SK-N-SH treated with all-trans-retinoic acid at 6 μM for 48 hours (cell line): ENCODE data around the gene CHD3.

Source experiments
- ATAC-seq: fragments of 200-7000 bp; cut with Tn5 transposase; 3 replicates; pipeline ENCODE4 v1.9.1; 2020; ENCODE audit warnings: mild to moderate bottlenecking, moderate library complexity
- ARNTL ChIP-seq: fragments of 450-650 bp; formaldehyde crosslinking; IDR thresholded peaks from 2 replicates; pipeline ENCODE4 v1.5.0; 2020; ENCODE audit warnings: low read depth, mild to moderate bottlenecking, moderate library complexity, borderline replicate concordance
- BACH2 ChIP-seq: fragments of 250-450 bp; sonication (Bioruptor Pico); IDR thresholded peaks from 2 replicates; pipeline ENCODE4 v1.9.0; 2021; ENCODE audit warnings: mild to moderate bottlenecking, borderline replicate concordance
- ESRRG ChIP-seq: fragments of 250-450 bp; sonication (Bioruptor Pico); IDR thresholded peaks from 2 replicates; pipeline ENCODE4 v1.6.1; 2021; ENCODE audit warnings: mild to moderate bottlenecking
- ISL1 ChIP-seq: fragments of 250-450 bp; sonication (Bioruptor Pico); IDR thresholded peaks from 2 replicates; pipeline ENCODE4 v2.1.2; 2022; ENCODE audit warnings: mild to moderate bottlenecking, moderate library complexity
- PPARA ChIP-seq: fragments of 250-450 bp; sonication (Bioruptor Pico); IDR thresholded peaks from 2 replicates; pipeline ENCODE4 v1.5.0; 2020; ENCODE audit warnings: mild to moderate bottlenecking, borderline replicate concordance
- RARB ChIP-seq: fragments of 250-450 bp; sonication (Bioruptor Pico); IDR thresholded peaks from 2 replicates; pipeline ENCODE4 v1.8.0; 2021; ENCODE audit warnings: mild to moderate bottlenecking, moderate library complexity
- SNAI2 ChIP-seq: fragments of 250-450 bp; sonication (Bioruptor Pico); IDR thresholded peaks from 2 replicates; pipeline ENCODE4 v1.5.0; 2020; ENCODE audit warnings: mild to moderate bottlenecking, moderate library complexity
- TCF4 ChIP-seq: fragments of 250-450 bp; sonication (Bioruptor Pico); IDR thresholded peaks from 2 replicates; pipeline ENCODE4 v1.8.0; 2021; ENCODE audit warnings: mild to moderate bottlenecking, moderate library complexity, borderline replicate concordance
- ZC3H10 ChIP-seq: fragments of 250-450 bp; sonication (Bioruptor Pico); IDR thresholded peaks from 2 replicates; pipeline ENCODE4 v1.5.1; 2021; ENCODE audit warnings: mild to moderate bottlenecking, moderate library complexity
- ZFP30 ChIP-seq: fragments of 450-650 bp; formaldehyde crosslinking; IDR thresholded peaks from 2 replicates; pipeline ENCODE4 v1.5.0; 2022; ENCODE audit warnings: mild to moderate bottlenecking, moderate library complexity
- ZNF565 ChIP-seq: fragments of 450-650 bp; formaldehyde crosslinking; conservative IDR thresholded peaks from 2 replicates; pipeline ENCODE4 v1.5.0; 2020; ENCODE audit warnings: low read depth, mild to moderate bottlenecking, moderate library complexity
- ZNF70 ChIP-seq: fragments of 450-650 bp; formaldehyde crosslinking; IDR thresholded peaks from 2 replicates; pipeline ENCODE4 v1.5.0; 2020; ENCODE audit warnings: mild to moderate bottlenecking, moderate library complexity
- TF ChIP-seq, protein P1 (sequence below): fragments of 250-450 bp; sonication (Bioruptor Pico); IDR thresholded peaks from 2 replicates; pipeline ENCODE4 v1.8.0; 2021; ENCODE audit warnings: low read depth, mild to moderate bottlenecking, moderate library complexity, borderline replicate concordance
- TF ChIP-seq, protein P2 (sequence below): fragments of 250-450 bp; sonication (Bioruptor Pico); IDR thresholded peaks from 2 replicates; pipeline ENCODE4 v1.5.0; 2020; ENCODE audit warnings: mild to moderate bottlenecking, moderate library complexity
- TF ChIP-seq, protein P3 (sequence below): fragments of 250-450 bp; sonication (Bioruptor Pico); IDR thresholded peaks from 2 replicates; pipeline ENCODE4 v1.5.1; 2020; ENCODE audit warnings: low read depth, mild to moderate bottlenecking, moderate library complexity
- TF ChIP-seq, protein P4 (sequence below): fragments of 250-450 bp; sonication (Bioruptor Pico); IDR thresholded peaks from 2 replicates; pipeline ENCODE4 v1.8.0; 2020; ENCODE audit warnings: mild to moderate bottlenecking, moderate library complexity, borderline replicate concordance

Gene CHD3

DNA sequence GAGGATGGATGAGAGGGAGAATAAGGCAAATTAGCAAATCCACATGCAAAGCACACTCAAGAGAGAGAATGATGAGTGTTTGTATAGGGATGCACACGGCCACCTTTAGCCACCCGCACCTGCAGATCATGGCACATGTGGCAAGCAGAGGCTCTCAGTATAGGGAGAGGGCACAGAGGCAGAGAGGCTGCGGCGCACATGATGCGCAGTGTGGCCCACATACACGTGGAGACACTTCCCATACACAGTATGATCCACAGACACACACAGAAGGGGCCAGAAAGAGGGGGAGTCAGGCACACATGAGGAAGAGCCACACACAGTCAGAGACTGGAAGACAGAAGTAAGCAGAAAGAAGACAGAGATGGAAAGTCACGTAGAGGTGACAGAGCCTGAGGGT is 6.5 kb upstream of the CHD3 start:
- TF ChIP-seq RARB (CRISPR knock-in tag) (no peak), ZNF70 (no peak), PPARA (CRISPR knock-in tag) (no peak)
- TF ChIP-seq, protein P1, sequence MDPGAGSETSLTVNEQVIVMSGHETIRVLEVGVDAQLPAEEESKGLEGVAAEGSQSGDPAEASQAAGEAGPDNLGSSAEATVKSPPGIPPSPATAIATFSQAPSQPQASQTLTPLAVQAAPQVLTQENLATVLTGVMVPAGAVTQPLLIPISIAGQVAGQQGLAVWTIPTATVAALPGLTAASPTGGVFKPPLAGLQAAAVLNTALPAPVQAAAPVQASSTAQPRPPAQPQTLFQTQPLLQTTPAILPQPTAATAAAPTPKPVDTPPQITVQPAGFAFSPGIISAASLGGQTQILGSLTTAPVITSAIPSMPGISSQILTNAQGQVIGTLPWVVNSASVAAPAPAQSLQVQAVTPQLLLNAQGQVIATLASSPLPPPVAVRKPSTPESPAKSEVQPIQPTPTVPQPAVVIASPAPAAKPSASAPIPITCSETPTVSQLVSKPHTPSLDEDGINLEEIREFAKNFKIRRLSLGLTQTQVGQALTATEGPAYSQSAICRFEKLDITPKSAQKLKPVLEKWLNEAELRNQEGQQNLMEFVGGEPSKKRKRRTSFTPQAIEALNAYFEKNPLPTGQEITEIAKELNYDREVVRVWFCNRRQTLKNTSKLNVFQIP (CRISPR knock-in tag), result no peak
- no peak for ATAC-seq

DNA sequence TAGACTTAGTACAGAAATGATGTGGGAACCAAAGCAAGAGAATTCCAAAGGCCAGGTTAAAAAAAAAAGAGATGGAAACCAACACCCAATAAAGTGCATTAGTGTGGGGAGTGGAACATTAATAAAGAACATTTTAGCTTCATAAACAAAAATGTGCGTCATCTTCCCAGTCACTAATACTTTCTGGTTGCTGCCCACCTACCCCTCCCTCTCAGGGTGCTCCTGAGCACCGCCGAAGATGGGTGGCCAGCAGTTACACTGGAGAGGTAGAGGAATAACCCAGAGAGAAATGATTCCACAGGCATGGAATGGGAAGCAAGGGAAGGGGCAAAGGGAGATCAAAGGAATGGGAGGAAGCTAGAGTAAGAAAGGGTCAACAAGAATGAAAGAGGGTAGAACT is 6.0 kb upstream of the CHD3 start:
- TF ChIP-seq, protein P2, sequence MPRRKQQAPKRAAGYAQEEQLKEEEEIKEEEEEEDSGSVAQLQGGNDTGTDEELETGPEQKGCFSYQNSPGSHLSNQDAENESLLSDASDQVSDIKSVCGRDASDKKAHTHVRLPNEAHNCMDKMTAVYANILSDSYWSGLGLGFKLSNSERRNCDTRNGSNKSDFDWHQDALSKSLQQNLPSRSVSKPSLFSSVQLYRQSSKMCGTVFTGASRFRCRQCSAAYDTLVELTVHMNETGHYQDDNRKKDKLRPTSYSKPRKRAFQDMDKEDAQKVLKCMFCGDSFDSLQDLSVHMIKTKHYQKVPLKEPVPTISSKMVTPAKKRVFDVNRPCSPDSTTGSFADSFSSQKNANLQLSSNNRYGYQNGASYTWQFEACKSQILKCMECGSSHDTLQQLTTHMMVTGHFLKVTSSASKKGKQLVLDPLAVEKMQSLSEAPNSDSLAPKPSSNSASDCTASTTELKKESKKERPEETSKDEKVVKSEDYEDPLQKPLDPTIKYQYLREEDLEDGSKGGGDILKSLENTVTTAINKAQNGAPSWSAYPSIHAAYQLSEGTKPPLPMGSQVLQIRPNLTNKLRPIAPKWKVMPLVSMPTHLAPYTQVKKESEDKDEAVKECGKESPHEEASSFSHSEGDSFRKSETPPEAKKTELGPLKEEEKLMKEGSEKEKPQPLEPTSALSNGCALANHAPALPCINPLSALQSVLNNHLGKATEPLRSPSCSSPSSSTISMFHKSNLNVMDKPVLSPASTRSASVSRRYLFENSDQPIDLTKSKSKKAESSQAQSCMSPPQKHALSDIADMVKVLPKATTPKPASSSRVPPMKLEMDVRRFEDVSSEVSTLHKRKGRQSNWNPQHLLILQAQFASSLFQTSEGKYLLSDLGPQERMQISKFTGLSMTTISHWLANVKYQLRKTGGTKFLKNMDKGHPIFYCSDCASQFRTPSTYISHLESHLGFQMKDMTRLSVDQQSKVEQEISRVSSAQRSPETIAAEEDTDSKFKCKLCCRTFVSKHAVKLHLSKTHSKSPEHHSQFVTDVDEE, result no peak
- TF ChIP-seq ESRRG (CRISPR knock-in tag) (no peak), ZFP30 (CRISPR knock-in tag) (no peak), ZC3H10 (CRISPR knock-in tag) (no peak)
- TF ChIP-seq, protein P3, sequence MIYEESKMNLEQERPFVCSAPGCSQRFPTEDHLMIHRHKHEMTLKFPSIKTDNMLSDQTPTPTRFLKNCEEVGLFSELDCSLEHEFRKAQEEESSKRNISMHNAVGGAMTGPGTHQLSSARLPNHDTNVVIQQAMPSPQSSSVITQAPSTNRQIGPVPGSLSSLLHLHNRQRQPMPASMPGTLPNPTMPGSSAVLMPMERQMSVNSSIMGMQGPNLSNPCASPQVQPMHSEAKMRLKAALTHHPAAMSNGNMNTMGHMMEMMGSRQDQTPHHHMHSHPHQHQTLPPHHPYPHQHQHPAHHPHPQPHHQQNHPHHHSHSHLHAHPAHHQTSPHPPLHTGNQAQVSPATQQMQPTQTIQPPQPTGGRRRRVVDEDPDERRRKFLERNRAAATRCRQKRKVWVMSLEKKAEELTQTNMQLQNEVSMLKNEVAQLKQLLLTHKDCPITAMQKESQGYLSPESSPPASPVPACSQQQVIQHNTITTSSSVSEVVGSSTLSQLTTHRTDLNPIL (CRISPR knock-in tag), result no peak
- no peak for ATAC-seq

DNA sequence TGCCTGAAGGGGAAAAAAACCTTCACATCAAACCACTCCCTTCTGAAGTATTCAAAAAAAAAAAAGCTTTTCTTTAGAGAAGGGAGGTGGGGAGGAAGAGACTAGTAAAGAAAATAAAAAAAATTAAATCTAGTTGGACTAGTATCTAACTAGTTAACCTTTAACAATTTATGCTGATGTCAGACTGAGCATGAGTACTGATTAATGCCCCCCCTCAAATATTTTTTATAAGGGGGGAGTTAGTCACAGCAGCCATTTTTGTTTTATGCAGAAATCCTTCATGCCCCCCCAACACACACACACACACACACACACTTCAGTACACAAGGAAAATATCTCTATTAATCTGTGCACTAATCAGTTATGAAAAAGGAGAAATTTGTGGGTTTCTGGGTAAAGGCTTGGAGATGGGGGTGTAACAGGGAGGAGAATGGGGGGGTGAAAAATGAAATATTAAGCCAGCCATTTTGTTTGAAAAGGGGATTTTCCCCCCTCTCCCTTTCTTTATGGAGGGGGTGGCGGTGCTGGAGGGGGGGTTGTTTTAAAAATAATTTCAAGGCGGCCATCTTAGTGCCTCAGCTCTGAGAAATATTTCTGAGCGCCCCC is 4.7 kb upstream of the CHD3 start:
- TF ChIP-seq PPARA (CRISPR knock-in tag) (no peak), ZFP30 (CRISPR knock-in tag) (no peak), BACH2 (CRISPR knock-in tag) (no peak), ISL1 (CRISPR knock-in tag) (0 out of 2 replicates have a peak, but pooled peaks have one; percentile 7), SNAI2 (CRISPR knock-in tag) (no peak), TCF4 (CRISPR knock-in tag) (no peak), ZNF565 (CRISPR knock-in tag) (no peak), ARNTL (CRISPR knock-in tag) (no peak), RARB (CRISPR knock-in tag) (no peak)
- TF ChIP-seq, protein P4, sequence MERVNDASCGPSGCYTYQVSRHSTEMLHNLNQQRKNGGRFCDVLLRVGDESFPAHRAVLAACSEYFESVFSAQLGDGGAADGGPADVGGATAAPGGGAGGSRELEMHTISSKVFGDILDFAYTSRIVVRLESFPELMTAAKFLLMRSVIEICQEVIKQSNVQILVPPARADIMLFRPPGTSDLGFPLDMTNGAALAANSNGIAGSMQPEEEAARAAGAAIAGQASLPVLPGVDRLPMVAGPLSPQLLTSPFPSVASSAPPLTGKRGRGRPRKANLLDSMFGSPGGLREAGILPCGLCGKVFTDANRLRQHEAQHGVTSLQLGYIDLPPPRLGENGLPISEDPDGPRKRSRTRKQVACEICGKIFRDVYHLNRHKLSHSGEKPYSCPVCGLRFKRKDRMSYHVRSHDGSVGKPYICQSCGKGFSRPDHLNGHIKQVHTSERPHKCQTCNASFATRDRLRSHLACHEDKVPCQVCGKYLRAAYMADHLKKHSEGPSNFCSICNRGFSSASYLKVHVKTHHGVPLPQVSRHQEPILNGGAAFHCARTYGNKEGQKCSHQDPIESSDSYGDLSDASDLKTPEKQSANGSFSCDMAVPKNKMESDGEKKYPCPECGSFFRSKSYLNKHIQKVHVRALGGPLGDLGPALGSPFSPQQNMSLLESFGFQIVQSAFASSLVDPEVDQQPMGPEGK, result peak; percentile 100
- ATAC-seq, result no peak

DNA sequence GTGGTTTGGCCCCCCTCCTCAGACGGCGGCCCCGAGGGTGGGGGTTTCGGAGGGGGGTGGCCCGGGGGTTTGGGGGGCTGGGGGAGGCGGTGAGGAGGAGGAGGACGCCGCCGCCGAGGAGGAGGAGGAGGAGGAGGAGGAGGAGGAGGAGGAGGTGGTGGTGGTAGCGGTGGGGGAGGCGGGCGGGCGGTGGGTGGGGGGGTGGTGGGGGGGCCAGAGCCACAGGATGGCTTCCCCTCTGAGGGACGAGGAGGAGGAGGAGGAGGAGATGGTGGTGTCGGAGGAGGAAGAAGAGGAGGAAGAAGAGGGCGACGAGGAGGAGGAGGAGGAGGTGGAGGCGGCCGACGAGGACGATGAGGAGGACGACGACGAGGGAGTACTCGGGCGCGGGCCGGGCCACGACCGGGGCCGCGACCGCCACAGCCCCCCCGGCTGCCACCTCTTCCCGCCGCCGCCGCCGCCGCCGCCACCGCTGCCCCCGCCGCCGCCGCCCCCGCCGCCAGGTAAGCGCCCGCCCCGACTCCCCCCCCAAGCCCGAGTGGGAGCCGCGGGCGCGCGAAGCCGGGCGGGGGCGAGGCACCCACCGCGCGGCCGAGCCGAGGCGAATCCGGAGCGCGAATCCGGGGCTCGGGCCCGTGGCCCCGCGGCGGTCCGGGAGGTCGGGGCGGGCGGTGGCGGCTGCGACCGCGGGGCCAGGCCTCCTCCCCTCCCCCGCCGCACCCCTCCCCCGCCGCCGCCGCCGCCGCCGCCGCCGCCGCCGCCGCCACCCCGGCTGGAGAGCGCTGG is 3.8 kb upstream of the CHD3 start:
- TF ChIP-seq RARB (CRISPR knock-in tag), result no peak
- no peak for ATAC-seq
